HuH-7 (cell line): Measurements from ENCODE around the gene EXOC6.
"Not testable (repeated sequence)": the region's sequence is repeated elsewhere in the genome, so short reads cannot be mapped to it uniquely, and the experiment has no call there.

Source experiments
- DNase-seq: peaks from one replicate; pipeline ENCODE4 v3.0.0; 2011; ENCODE audit warnings: low spot score

EXOC6 gene

DNA sequence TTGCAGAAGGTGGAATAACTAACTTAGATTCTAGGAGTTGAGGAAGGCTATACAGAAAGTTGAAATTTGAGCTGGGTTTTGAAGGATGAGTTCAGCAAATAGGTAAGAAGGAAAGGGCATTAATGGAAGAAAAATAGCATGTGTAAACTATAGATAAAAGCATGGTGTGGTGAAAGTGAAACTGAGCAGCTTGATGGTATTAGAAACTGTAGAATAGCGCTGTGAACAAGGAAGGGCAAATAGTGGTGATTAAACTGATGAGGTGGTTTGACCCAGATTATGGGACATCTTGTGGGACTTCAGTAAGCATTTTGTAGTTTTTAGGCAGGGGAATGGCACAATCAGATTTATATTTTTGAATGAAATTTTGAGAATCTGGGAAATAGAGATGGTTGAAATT, 90.5 kb downstream of the EXOC6 start:
- DNase-seq = no peak

DNA sequence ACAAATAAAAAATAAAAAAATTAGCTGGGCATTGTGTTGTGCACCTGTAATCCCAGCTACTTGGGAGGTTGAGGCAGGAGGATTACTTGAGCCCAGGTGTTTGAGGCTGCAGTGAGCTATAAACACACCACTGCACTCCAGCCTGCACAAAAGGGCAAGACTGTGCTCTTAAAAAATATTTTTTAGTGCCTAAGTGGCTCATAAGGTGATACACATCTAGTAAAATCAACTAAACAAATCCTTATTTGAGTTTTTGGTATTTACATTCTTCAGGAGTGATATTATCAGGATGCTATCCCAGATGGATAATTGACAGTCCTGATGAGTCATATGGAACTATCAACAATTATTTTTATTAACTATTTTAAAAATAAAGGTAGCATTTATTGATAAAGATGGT, 93.9 kb downstream of the EXOC6 start:
- no peak for DNase-seq

DNA sequence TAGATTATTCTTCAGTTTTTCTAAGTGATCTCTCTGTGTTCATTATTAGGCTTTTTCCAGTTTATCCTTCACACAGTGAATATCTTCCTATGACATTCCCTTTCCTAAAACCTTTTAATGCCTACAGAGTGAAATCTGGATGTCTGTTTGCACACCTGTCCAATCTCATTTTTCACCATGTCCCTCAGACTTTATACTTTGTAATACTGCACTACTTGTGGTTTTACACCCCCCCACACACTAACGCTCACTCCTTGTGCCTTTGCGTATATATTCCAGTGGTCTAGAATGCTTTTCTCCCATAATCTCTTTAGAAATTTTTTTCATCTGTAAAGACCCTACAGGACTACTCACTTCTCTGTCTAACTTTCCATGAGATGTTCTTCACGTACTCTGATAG, 98.2 kb downstream of the EXOC6 start:
- no peak for DNase-seq

DNA sequence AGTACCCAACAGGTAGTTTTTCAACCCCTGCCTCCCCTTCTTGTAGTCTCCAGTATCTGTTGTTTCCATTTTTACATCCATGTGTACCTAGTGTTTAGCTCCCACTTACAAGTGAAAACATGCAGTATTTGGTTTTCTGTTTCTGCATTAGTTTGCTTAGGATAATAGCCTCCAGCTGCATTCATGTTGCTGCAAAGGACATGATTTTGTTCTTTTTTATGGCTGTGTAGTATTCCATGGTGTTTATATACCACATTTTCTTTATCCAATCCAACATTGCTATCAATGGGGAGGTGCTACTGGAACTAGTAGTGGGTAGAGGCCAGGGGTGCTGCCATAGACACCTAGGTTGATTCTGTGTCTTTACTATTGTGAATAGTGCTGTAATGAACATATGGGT, 104.3 kb downstream of the EXOC6 start:
- DNase-seq = not testable (repeated sequence)

DNA sequence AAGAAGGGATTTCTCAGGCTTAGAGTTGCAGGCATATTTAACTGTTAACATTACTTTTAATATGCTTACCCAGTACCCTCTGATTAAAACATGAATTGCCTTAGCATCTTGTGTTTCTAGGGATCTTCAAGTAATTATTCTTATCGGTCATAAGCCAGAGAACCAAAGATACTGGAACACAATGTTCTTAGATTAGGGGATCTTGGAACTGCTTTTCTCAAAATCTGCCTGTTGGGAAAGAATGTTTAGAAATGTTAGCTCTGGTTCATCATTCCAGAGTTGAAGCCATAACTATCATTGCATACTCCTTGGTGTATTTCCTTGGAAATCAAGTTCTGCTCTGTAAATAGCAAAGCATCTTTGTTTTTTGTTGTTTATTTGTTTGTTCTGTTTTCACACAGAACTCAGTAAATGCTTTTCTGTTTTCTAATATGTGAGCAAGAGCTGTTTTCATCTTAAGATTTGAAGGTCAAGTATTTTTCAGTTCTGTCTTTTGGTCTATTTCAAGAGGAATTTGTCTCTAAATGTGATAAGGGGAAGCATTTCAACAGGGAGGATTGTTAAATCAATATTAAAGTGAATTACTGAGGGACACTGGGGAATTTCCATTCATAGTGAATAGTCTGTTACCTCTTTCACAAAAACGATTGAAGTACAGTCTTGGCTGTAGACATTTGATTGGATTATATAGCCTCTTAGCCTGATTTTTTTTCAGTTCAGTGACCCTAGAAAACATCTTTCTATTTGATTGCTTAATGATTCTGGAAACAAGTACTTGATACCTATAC, 109.1 kb downstream of the EXOC6 start:
- no peak for DNase-seq

DNA sequence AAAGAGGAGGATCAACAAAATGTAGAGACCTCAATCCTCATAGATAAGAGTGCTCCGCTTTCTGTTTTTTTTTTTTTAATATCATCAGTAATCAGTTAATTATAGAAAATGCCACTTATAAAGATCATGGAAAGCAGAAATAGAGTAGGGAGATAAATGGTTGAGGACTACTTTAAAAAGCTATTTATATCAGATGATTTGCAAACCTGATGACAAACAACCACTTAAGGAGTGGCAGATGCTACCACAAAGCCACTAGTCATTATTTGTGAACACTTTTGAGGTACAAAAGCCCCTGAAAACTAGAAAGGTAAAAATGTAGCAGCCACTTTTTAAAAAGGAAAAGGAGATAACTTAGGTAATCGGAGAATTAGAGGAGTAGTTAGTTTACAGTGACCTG, 113.3 kb downstream of the EXOC6 start:
- no peak for DNase-seq

DNA sequence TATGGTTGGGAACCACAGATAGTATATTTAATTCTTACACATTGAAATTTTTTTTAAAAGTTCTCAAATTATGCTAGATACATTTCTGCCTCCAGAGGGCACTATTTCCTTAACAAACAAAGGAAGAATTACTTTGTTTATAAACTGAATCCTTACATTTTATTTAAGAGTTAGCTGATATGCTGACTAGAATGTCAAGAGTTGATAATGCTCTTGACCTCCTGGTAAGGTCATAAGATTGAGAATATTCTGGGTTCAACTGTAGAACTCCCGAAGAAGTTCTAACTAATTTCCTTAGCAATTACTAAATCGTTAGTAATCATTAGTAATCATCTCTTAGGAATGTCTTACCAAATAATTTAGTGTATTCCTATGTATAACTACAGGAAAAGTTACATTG, 117.0 kb downstream of the EXOC6 start:
- no peak for DNase-seq

DNA sequence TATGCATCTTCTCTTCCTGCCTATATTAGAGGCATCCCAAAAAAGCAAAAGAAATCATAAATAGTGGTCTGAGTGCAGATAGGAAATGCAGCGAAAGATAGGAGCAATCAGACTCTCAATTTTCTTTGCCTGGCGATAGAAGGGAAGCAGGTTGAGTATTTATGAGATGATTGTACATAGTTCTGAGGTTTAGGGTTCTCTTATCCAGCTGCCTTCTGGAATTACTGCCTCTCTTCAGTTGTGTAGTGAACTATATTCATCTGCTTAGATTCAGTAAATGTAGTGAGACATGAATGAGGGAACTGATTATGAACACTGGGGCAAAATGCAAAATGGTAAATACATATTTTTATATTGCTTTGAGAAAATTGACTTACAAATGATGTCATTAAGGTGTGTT, 119.3 kb downstream of the EXOC6 start:
- no peak for DNase-seq

DNA sequence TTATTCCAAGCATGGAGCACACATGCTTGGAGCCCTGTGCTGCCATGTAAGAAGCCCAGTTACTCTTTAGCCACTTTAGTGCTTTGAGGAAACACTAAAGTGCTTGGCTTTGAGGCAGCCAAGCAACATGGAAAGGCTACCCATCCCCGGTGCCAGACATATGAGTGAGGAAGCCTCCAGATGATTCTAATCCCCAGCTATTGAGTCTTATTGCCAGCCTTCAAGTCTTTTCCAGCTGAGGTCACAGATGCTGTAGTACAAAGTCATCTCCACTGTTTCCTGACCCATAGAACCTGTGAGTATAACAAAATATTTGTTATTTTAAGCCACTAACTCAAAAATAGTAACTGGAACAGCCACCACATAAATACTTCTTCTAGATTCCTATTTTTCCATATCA, 120.8 kb downstream of the EXOC6 start:
- DNase-seq = no peak

DNA sequence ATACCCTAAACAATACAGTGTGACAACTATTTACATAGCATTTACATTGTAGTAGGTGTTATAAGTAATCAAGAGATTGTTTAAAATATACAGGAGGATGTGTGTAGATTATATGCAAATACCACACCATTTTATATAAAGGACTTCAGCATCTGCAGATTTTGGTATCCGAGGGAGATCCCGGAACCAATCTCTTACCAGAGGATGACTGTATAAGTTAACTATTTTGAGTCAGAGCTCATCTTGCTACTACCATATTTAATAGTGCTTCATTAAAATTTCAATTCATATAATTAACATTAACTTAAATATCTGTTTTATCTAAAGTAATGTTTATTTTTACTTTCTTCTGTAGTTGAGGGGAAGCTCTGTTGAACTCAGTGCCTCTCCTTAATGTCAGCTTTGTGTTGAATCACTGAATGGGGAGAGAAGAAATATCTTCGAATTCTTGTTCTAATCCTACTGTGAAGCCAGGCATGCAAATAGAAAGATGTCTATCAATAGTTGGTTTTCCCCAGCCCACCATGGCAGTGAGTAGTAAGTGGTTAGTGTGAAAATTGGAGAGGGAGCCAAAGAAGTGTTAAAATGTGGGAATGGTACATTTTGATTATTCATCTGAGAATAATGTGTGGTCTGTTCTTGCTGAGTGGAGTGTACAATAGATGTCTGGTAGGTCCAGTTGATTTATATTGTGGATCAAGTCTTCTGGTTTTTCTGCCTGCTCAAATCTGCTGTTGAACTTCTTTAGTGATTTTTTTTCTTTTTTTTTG, 122.2 kb downstream of the EXOC6 start:
- no peak for DNase-seq

DNA sequence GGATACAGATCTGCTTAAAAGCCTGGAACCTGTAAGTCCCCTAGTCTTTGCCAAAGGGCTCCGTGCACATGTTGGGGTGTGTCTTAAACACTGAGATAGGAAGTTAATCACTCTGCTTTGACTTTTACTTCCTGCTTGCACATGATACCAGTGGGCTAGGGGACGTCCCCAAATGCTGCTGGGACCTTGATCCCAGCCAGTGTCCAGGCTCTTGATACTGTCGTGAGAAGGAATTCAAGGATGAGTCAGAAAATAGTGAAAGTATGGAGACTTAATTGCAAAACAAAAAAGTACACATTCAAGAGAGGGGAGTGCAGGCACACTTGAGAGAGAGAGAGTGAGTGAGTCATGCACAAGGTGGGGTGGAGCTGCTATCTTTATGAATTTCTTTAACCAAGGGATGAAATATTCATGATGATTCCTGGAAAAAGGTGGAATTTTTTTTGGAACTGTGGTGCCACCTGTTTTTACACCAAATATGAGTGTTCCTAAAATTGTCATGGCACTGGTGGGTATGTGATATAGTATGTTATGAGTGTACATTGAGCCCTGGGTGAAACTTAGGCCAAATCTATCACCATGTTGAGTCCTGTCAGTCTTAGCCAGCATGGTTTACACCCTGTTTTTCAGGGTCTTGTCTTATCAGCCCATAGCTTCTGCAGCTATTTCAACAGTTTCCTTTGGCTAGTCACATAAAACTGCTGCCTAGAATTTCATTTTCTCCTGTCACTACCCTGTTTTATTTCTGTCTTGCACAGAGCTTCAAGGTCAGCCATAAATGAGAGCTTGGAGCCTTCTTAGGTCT, 123.9 kb downstream of the EXOC6 start:
- peak; percentile 20 for DNase-seq

DNA sequence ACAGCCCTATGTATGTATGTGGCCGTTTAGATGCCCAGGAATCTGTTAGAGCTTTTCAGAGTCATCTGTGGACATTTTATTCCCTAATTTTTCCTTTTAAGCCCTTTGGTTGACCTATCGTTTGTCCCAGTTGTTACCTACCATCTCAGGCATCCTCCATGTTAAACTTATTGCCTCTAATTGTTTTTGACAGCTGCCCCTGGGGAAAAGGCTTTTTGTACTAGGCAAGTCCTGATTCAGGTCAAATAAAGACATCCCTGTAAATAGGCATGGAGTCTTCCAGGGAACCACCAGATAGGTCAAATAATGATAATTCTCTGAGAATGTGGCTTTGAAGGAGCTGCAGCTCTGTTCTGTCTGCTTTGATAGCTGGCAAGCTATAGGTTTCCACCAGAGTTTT, 124.6 kb downstream of the EXOC6 start:
- DNase-seq = no peak

DNA sequence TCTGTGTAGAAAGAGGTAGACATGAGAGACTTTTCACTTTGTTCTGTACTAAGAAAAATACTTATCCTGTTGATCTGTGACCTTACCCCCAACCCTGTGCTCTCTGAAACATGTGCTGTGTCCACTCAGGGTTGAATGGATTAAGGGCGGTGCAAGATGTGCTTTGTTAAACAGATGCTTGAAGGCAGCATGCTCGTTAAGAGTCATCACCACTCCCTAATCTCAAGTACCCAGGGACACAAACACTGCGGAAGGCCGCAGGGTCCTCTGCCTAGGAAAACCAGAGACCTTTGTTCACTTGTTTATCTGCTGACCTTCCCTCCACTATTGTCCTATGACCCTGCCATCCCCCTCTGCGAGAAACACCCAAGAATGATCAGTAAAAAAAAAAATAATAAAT, 128.0 kb downstream of the EXOC6 start:
- not testable (repeated sequence) for DNase-seq

DNA sequence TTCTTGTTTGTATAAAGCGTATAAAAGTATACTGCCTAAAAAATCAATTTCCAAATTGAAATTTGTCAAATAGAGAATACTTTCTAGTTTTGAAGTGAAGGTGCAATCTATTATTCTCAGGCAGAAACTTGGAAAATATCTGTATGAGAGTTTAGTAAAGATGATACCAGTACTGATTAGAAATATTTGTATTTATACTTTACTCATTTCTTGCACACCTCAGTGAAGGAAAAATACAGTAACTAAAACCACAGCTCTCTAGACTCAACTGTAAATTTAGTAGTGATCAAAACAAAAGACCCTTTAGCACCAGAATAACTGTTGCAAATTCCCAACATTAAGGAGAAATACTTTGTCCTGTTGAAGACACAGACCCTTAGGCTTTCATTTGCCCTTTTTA, 140.9 kb downstream of the EXOC6 start:
- no peak for DNase-seq

DNA sequence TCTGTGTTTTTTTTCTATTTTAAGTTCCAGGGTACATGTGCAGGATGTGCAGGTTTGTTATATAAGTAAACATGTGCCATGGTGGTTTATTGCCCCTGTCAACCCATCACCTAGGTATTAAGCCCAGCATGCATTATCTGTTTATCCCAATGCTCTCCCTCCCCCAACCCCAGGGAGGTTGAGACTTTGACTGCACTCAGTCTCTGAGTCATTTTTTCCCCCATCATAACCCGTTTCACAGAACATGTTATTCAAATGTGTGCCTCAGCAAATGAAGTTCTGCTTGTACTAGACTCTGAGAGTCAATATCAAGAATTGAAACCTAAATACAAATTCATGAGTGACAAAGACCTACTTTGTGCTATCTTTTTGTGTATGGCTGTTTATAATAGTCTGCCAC, 142.3 kb downstream of the EXOC6 start:
- no peak for DNase-seq

DNA sequence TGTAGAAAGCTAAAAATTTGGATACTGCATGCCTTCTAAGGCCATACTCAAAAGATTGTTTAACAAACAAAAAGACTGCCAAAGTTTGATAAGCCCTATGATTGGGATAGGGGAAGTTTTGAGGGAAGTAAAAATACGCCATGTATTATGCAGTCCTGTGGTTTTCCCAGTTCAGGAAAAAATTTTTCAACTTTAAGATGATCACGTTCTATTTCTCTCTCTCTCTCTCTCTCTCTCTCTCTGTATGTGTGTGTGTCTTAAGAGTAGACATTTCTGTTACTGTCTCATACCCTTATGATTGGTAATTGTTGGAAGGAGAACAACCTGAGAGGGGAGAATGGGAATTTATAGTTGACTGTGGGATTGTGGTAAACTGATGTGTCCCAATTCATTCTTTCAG, 143.2 kb downstream of the EXOC6 start:
- no peak for DNase-seq

DNA sequence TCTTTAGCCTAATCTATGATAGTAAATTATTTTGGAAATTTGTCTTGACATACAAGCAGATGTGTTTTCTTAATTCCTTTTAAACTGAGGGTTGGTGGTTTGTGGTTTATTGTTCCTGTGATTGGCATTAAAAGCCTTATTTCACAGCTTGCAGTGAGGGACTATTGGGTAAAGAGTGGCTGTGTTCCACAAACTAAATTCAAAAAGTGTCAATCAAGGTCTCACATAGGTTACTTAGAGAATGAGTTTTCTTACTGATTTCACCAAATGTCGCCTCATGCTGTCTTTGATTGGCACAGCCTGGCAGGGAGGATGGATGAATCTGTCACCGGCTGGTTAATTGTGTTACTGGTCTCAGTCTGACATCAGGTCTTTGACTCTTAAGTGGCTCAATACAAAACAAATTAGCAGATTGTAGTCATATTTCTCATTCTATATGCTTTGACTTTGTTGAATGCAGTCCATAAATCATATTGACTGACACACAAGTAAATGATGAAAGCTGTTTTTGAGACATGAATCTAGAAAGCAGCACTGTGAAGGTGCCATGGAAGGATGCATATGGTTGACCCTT, 145.5 kb downstream of the EXOC6 start:
- DNase-seq = no peak

DNA sequence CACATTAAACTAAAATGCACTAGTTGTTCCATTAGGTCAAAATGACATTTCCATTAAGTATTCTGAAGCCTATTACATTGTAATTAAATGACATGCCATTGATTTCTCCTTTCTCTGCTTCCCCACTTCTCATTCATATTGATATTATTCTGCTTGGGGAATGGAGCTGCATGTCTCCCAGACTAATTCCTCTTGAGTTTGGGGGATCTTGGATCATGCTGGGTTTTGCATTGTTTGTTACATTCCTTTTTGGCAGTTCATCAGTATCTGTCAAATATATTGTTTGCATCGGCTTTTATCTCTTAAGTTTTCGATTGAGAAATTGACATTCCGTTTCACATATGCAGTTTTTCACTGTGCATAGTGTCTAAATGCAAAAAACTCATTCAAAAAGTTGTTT, 147.2 kb downstream of the EXOC6 start:
- DNase-seq = no peak

DNA sequence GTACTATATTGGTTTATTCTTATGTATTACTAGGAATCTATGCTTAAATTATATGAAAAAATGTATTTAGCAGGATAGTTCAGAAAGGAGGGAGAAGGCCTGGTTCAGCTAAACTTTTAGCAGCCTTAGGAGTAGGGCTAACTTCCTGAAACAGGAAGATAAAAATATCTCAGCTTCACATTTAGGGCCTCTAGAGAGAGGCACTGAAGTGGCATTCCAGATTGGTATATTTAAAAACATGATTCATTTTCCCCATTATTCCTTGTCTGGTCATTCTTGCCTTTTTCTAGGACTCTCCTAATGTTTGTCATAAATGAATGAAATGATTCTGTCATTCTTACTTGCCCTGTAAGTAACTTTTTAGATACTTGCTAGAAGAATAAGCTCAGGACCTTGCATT, 149.3 kb downstream of the EXOC6 start:
- DNase-seq = no peak

DNA sequence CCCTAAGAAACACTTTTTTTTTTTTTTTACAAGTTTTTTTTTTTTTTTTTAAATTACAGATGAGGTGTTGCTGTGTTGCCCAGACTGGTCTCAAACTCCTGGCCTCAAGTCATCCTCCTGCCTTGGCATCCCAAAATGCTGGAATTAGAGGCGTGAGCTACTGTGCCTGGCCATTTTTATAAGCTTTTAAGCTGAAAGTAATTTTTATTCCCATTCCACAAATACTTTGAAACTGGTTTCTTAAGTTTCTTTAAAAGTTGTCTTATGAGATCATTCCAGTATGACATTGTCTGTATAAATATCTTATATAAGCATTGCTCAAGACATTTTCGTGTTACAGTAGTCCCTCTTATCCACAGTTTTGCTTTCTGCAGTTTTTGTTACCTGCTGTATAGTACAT, 150.9 kb downstream of the EXOC6 start:
- no peak for DNase-seq

DNA sequence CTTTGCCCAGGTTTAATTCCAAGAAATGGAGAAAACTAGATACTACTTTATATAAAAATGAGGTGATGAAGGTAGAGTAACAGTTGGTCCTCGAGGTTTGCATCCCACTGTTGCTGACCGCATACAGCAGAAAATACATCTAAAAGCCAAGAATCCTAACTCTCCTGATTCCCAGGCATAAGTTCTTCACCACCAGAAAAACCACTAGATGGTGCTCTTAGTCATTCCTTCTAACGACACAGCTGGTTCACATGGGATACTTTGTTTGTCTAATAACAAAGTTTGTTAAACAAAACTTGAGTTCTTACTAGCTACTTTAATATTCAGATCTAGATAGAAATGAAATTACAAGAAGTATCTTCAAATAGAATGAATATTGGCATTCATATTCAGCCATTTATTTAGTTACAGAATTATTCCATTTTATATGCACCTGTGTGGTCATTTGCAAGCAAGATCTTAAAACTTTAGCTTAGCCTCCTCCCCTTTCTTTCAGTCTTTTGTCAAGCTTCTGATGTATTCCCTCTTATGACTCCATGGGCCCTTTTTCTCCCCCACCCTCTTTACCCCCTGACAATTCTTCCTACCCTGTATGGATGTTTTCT, 158.2 kb downstream of the EXOC6 start:
- DNase-seq = peak; percentile 26

DNA sequence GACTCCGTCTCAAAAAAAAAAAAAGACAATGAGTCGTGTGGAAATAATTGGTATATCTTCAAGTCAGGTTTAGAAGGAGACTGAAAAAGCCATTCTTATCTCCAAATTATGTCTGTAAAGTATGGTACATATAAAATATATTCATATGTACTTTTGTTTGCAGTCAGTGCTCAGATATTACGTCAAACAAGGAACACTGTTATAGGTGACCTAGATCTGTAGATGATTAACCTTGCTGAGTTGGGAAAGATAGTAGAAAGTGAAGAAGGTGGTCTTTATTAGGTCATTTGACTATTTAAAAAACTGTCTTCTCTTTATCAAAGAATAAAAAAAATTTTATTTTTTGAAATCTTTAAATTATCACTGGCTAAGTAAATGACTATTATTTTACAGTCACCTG, 167.4 kb downstream of the EXOC6 start:
- no peak for DNase-seq
